SK-N-SH (cell line): ENCODE data around the gene SLC30A3. TPM values are rescaled to one million over a fixed set of nuclear protein-coding genes. Genes with fewer than 3 reads are reported as not detected.

ENCODE experiments used
- CTCF ChIA-PET: fragments of 300-600, 350-600 bp; formaldehyde crosslinking; extraction: SDS; loops from one replicate; lab custom pipeline; 2021; lab: Yijun Ruan, JAX
- POLR2A ChIA-PET: fragments of 350-600 bp; sonication (Branson Sonifier 250); formaldehyde crosslinking; extraction: SDS; loops from one replicate; lab custom pipeline; 2020; ENCODE audit warnings: antibody characterized with exemption, inconsistent platforms; lab: Yijun Ruan, JAX
- DNase-seq: peaks from one replicate; pipeline ENCODE4 v3.0.0; 2012
- H2AFZ ChIP-seq: fragments of 200-600 bp; sonication (generic); 2 replicates; pipeline ENCODE4 v1.8.1; 2016; ENCODE audit warnings: antibody characterized with exemption, mild to moderate bottlenecking, low read depth
- H3F3A ChIP-seq: fragments of 200-600 bp; sonication (generic); replicated peaks from 2 replicates; pipeline ENCODE3; 2016; ENCODE audit warnings: antibody characterized with exemption, mild to moderate bottlenecking; ENCODE audit not compliant: insufficient read depth
- H3K27ac ChIP-seq, 2 experiments: fragments of 200-500 bp in 1 of 2; fragments of 200-600 bp in 1 of 2; sonication (Bioruptor generic) in 1 of 2; sonication (generic), shearing (Covaris generic) in 1 of 2; 2 replicates each; pipeline versions ENCODE4 v1.5.1 to v1.6.1; 2014 to 2016; ENCODE audit warnings: low read depth in 2 of 2, inconsistent platforms in 1 of 2, low read length in 1 of 2, mild to moderate bottlenecking in 1 of 2, mixed read lengths in 1 of 2
- H3K27me3 ChIP-seq: fragments of 200-600 bp; sonication (generic), shearing (Covaris generic); 2 replicates; pipeline ENCODE4 v1.6.1; 2016; ENCODE audit warnings: mixed run types; ENCODE audit not compliant: insufficient read depth
- H3K36me3 ChIP-seq, 2 experiments: fragments of 200-500 bp in 1 of 2; fragments of 200-600 bp in 1 of 2; sonication (Bioruptor generic) in 1 of 2; sonication (generic) in 1 of 2; replicated peaks in 1 of 2; 2 replicates each; pipeline versions ENCODE3 to v1.5.1; 2014 to 2016; ENCODE audit warnings: low read length in 1 of 2, mild to moderate bottlenecking in 1 of 2; ENCODE audit not compliant: insufficient read depth in 2 of 2, control insufficient read depth in 1 of 2
- H3K4me1 ChIP-seq, 2 experiments: fragments of 200-500 bp in 1 of 2; fragments of 200-600 bp in 1 of 2; sonication (Bioruptor generic) in 1 of 2; sonication (generic), shearing (Covaris generic) in 1 of 2; 2 replicates each; pipeline versions ENCODE4 v1.5.1 to v1.6.1; 2014 to 2016; ENCODE audit warnings: low read depth in 1 of 2, low read length in 1 of 2, mixed run types in 1 of 2; ENCODE audit not compliant: insufficient read depth in 2 of 2, control insufficient read depth in 1 of 2
- H3K4me2 ChIP-seq: fragments of 200-600 bp; sonication (generic), shearing (Covaris generic); 2 replicates; pipeline ENCODE4 v1.6.1; 2017; ENCODE audit warnings: mixed run types
- H3K4me3 ChIP-seq, 2 experiments: fragments of 200-500 bp in 1 of 2; fragments of 200-600 bp in 1 of 2; sonication (Bioruptor generic) in 1 of 2; sonication (generic), shearing (Covaris generic) in 1 of 2; 2 replicates each; pipeline versions ENCODE4 v1.5.1 to v1.8.1; 2014 to 2016; ENCODE audit warnings: low read depth in 2 of 2, inconsistent platforms in 1 of 2, low read length in 1 of 2, mild to moderate bottlenecking in 1 of 2, mixed read lengths in 1 of 2, moderate library complexity in 1 of 2
- H3K79me2 ChIP-seq: fragments of 200-600 bp; sonication (generic); 2 replicates; pipeline ENCODE4 v1.8.1; 2017; ENCODE audit warnings: mild to moderate bottlenecking; ENCODE audit not compliant: insufficient read depth
- H3K9ac ChIP-seq: fragments of 200-600 bp; sonication (generic); 2 replicates; pipeline ENCODE4 v1.6.1; 2017; ENCODE audit warnings: mixed run types
- H3K9me2 ChIP-seq: fragments of 200-600 bp; sonication (generic); 2 replicates; pipeline ENCODE4 v1.6.1; 2017; ENCODE audit warnings: mixed run types
- H3K9me3 ChIP-seq: fragments of 200-600 bp; sonication (generic); 2 replicates; pipeline ENCODE4 v1.6.1; 2017; ENCODE audit warnings: mixed run types, mild to moderate bottlenecking, moderate library complexity
- H4K20me1 ChIP-seq: fragments of 200-600 bp; sonication (generic); 2 replicates; pipeline ENCODE4 v1.6.1; 2017; ENCODE audit warnings: mild to moderate bottlenecking, mixed run types; ENCODE audit not compliant: insufficient read depth
- EZH2phosphoT487 ChIP-seq: fragments of 200-600 bp; sonication (generic); IDR thresholded peaks from 2 replicates; pipeline ENCODE4 v1.6.1; 2017; ENCODE audit warnings: low read depth, mixed run types, mild to moderate bottlenecking, antibody characterized with exemption, moderate library complexity, borderline replicate concordance
- FOXM1 ChIP-seq: IDR thresholded peaks from 2 replicates; pipeline ENCODE4 v1.4.0; 2012; ENCODE audit warnings: low read depth, mild to moderate bottlenecking
- GABPA ChIP-seq: IDR thresholded peaks from 2 replicates; pipeline ENCODE4 v1.4.0; 2012; ENCODE audit warnings: low read depth, mild to moderate bottlenecking
- NFIC ChIP-seq: IDR thresholded peaks from 2 replicates; pipeline ENCODE4 v1.4.0; 2012; ENCODE audit warnings: borderline replicate concordance
- POLR2AphosphoS5 ChIP-seq: IDR thresholded peaks from 2 replicates; pipeline ENCODE4 v1.6.1; 2012; ENCODE audit warnings: low read depth, low read length
- RAD21 ChIP-seq: IDR thresholded peaks from 2 replicates; pipeline ENCODE4 v1.6.1; 2012; ENCODE audit warnings: mild to moderate bottlenecking, low read length
- RFX5 ChIP-seq: IDR thresholded peaks from 2 replicates; pipeline ENCODE4 v1.6.1; 2012; ENCODE audit warnings: mild to moderate bottlenecking, improper control_type of control experiment, low read length
- SMC3 ChIP-seq: IDR thresholded peaks from 2 replicates; pipeline ENCODE4 v1.6.1; 2012; ENCODE audit warnings: low read depth, low read length, improper control_type of control experiment
- WGBS: methylation state at CpG from one replicate; pipeline ENCODE4 v1.1.6; 2017; ENCODE audit warnings: low lambda C conversion rate; 5-methylcytosine and 5-hydroxymethylcytosine counted together
- polyA plus RNA-seq, 3 experiments: library from polyadenylated mRNA; depleted of rRNA; stranded (reverse); fragments of >200 nt; gene quantifications; 2 replicates each; pipeline ENCODE4 v1.2.3, GENCODE V29; 2012
- TF ChIP-seq, protein P1 (sequence below): IDR thresholded peaks from 2 replicates; pipeline ENCODE4; 2012
- TF ChIP-seq, protein P2 (sequence below): fragments of 200-600 bp; sonication (generic); IDR thresholded peaks from 2 replicates; pipeline ENCODE4 v1.6.1; 2017; ENCODE audit warnings: antibody characterized with exemption, mild to moderate bottlenecking, moderate library complexity

Gene SLC30A3
- polyA plus RNA-seq, 1 of the 3 experiments (the other 2 are of a cell fraction) = 1.1 TPM

DNA sequence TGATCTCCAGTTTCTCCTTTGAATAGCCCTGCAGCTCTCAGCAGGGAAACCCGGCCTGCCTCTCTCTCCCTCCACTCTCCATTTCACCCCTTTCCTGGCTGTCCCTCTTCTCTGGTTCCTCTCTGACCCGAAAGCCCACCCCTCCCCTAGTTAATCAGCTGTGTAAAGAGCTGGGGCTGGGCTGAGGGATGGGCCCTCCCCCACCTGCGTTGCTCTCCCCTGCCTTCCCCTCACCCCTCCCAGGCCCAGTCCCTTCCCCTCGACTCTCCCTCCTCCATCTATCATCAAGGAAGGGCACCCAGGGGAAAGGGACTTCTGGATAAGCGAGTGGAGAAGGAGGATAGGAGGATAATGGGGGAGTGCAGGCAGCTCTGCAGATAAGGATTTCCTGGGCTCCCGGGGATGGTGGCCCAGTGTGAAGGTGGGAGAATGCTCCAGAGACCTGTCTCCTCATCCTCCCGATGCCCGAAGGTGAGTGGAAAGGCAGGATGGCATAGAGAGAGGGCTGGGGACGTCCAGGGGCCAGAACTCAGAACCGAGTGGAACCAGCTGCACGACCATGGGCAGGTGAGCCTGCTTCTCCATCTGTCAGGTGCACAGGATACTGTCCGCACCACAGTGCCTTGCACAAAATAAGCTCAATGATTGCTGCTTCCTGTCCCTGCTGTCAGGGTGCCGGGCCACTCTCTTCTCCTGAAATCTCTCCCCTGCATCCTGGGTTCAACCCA lies 12.0 kb downstream of the SLC30A3 start:
- Histone ChIP-seq H3K27ac (no peak overlapping the region), H3K27me3 (no peaks in the 10 kb centered on the region), H3K79me2 (no peaks in the 10 kb centered on the region), H3K36me3 (peaks cover 0 to under 1% of the 10 kb centered on the region in 2 experiments), H3K4me1 (peaks cover 11 to 16% of the 10 kb centered on the region in 2 experiments), H3K9ac (no peak overlapping the region), H3K9me2 (no peaks in the 10 kb centered on the region), H3F3A (peaks cover 12% of the 10 kb centered on the region), H4K20me1 (no peaks in the 10 kb centered on the region), H3K4me2 (no peak overlapping the region), H3K4me3 (no peak overlapping the region), H2AFZ (no peak overlapping the region), H3K9me3 (no peaks in the 10 kb centered on the region)
- no peak for DNase-seq
- no peak for TF ChIP-seq GABPA
- no peak for TF ChIP-seq RAD21
- TF ChIP-seq NFIC = no peak
- WGBS = 77% methylated on average over 13 of the region's 13 CpGs
- POLR2A ChIA-PET = no interaction called here
- CTCF ChIA-PET = interaction anchor here (0.6 to 10.8 kb wide), 12 partner anchors 10 to 691 kb away, joined by 3 to 133 read pairs (median 7); partner anchors contain the start of genes SLC30A3 and TRIM54

DNA sequence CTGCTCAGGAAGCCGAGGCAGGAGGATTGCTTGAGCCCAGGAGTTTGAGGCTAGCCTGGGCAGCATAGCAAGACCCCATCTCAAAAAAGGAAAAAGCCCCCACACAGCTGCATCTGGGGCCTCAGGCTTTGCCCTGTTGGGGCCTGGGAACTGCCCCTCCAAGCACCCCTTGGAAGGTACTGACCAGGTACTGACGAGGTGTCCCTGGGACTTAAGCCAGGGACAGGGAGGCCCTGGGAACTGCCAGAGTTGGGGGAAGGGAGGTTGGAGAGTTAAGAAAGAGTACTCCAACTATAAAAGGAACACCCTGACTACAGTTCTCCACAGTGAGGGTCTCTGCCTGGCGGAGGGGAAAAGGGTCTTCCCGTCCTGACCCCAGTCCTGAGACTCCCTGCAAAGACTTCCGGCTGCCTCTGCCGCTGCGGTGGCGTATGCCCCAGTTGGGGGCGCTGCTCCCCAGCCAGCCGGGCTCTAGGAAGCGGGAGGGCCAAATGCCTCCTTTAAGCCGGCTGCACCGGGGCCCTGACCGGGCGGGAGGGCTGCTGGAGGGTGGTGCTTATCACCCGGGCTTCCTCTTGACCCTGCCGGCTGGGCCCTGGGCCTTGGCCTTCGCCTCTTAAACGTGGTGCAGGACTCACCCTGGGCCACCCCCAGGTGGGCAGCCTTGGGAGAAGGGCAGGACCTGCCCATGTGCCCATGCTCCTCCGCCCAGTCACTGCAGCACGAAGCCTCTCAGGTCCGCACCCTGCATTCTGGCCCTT lies 12.8 kb downstream of the SLC30A3 start:
- peak; percentile 87 for DNase-seq
- peaks cover 5% of the 10 kb centered on the region for H3F3A ChIP-seq
- no peak for TF ChIP-seq RFX5
- no peak for TF ChIP-seq POLR2AphosphoS5
- no peak for TF ChIP-seq EZH2phosphoT487
- TF ChIP-seq RAD21 = peak; percentile 74
- TF ChIP-seq, protein P1, sequence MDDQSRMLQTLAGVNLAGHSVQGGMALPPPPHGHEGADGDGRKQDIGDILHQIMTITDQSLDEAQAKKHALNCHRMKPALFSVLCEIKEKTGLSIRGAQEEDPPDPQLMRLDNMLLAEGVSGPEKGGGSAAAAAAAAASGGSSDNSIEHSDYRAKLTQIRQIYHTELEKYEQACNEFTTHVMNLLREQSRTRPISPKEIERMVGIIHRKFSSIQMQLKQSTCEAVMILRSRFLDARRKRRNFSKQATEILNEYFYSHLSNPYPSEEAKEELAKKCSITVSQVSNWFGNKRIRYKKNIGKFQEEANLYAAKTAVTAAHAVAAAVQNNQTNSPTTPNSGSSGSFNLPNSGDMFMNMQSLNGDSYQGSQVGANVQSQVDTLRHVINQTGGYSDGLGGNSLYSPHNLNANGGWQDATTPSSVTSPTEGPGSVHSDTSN = no peak
- no peak for TF ChIP-seq FOXM1
- peak; percentile 58 for TF ChIP-seq SMC3
- no peak for TF ChIP-seq GABPA
- TF ChIP-seq, protein P2, sequence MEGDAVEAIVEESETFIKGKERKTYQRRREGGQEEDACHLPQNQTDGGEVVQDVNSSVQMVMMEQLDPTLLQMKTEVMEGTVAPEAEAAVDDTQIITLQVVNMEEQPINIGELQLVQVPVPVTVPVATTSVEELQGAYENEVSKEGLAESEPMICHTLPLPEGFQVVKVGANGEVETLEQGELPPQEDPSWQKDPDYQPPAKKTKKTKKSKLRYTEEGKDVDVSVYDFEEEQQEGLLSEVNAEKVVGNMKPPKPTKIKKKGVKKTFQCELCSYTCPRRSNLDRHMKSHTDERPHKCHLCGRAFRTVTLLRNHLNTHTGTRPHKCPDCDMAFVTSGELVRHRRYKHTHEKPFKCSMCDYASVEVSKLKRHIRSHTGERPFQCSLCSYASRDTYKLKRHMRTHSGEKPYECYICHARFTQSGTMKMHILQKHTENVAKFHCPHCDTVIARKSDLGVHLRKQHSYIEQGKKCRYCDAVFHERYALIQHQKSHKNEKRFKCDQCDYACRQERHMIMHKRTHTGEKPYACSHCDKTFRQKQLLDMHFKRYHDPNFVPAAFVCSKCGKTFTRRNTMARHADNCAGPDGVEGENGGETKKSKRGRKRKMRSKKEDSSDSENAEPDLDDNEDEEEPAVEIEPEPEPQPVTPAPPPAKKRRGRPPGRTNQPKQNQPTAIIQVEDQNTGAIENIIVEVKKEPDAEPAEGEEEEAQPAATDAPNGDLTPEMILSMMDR = peak; percentile 66
- TF ChIP-seq, all 33 proteins: peak for 3
- no peak overlapping the region for H3K9ac ChIP-seq
- ChIA-PET POLR2A (no interaction called here), CTCF (interaction anchor here (0.6 to 10.8 kb wide), 17 partner anchors 9 to 691 kb away, joined by 3 to 133 read pairs (median 7); partner anchors contain the start of genes SLC30A3 and TRIM54)
- H3K4me2 ChIP-seq = peak overlapping the region; percentile 1; the same call in 1 of the 2 replicates
- H3K9me2 ChIP-seq = no peaks in the 10 kb centered on the region
- no peaks in the 10 kb centered on the region for H3K27me3 ChIP-seq
- no peaks in the 10 kb centered on the region for H3K79me2 ChIP-seq
- no peak overlapping the region; a peak in 1 of 4 replicates for H3K4me3 ChIP-seq
- no peaks in the 10 kb centered on the region for H4K20me1 ChIP-seq
- peaks cover 5 to 12% of the 10 kb centered on the region in 2 experiments; a peak in 3 of 4 replicates for H3K4me1 ChIP-seq
- no peak overlapping the region for H2AFZ ChIP-seq
- H3K27ac ChIP-seq = no peak overlapping the region
- WGBS = 73% methylated on average over 19 of the region's 22 CpGs
- H3K36me3 ChIP-seq = peaks cover 0 to 3% of the 10 kb centered on the region in 2 experiments
- H3K9me3 ChIP-seq = no peaks in the 10 kb centered on the region
